Endodermal cell (in vitro differentiated cells): Measurements from ENCODE around the gene TBX1. TPM values are rescaled to one million over a fixed set of nuclear protein-coding genes. Genes with fewer than 3 reads are reported as not detected.

ENCODE experiments used
- DNase-seq: peaks from one replicate; pipeline ENCODE4 v3.0.0-alpha.2; 2017
- H3K27ac ChIP-seq: 2 replicates; pipeline ENCODE4 v1.5.1; 2013; ENCODE audit warnings: mild to moderate bottlenecking, low read depth, low read length, moderate library complexity
- H3K27me3 ChIP-seq: 2 replicates; pipeline ENCODE4 v1.6.1; 2013; ENCODE audit warnings: mild to moderate bottlenecking, low read length, moderate library complexity; ENCODE audit not compliant: insufficient read depth, control insufficient read depth, poor library complexity, severe bottlenecking
- H3K36me3 ChIP-seq: 2 replicates; pipeline ENCODE4 v1.7.0; 2013; ENCODE audit warnings: mild to moderate bottlenecking, low read length, moderate library complexity; ENCODE audit not compliant: control insufficient read depth, insufficient read depth
- H3K4me1 ChIP-seq: one replicate; pipeline ENCODE4 v1.7.0; 2013; ENCODE audit warnings: low read length; ENCODE audit not compliant: control insufficient read depth, insufficient read depth
- H3K4me3 ChIP-seq: 2 replicates; pipeline ENCODE4 v1.5.1; 2013; ENCODE audit warnings: mild to moderate bottlenecking, low read length, moderate library complexity
- H3K9ac ChIP-seq: 2 replicates; pipeline ENCODE4 v1.6.1; 2013; ENCODE audit warnings: mild to moderate bottlenecking, low read length, moderate library complexity; ENCODE audit not compliant: poor library complexity, severe bottlenecking; ENCODE audit errors: extremely low read depth
- H3K9me3 ChIP-seq: 2 replicates; pipeline ENCODE4 v1.6.1; 2013; ENCODE audit warnings: mild to moderate bottlenecking, low read length, moderate library complexity; ENCODE audit not compliant: control insufficient read depth
- H3K27ac Mint-ChIP-seq: 2 replicates; pipeline ENCODE4 v1.8.0; 2020; ENCODE audit warnings: mixed read lengths
- H3K27me3 Mint-ChIP-seq: 2 replicates; pipeline ENCODE4 v1.8.0; 2021; ENCODE audit warnings: mild to moderate bottlenecking, mixed read lengths; ENCODE audit not compliant: insufficient read depth
- H3K36me3 Mint-ChIP-seq: 2 replicates; pipeline ENCODE4 v1.8.0; 2020; ENCODE audit warnings: low read depth, mixed read lengths
- H3K4me1 Mint-ChIP-seq: 2 replicates; pipeline ENCODE4 v1.8.0; 2020; ENCODE audit warnings: mixed read lengths
- H3K4me3 Mint-ChIP-seq: 2 replicates; pipeline ENCODE4 v1.8.0; 2020; ENCODE audit warnings: mild to moderate bottlenecking, moderate library complexity, mixed read lengths
- H3K9me3 Mint-ChIP-seq: 2 replicates; pipeline ENCODE4 v1.8.0; 2020; ENCODE audit warnings: mild to moderate bottlenecking, mixed read lengths
- WGBS, 2 experiments: methylation state at CpG; one replicate each; pipeline versions ENCODE4 v1.1.5 to v1.1.7; 2013; ENCODE audit warnings: missing lambda C conversion rate in 2 of 2, mixed read lengths in 1 of 2; ENCODE audit not compliant: insufficient coverage in 1 of 2, insufficient read length in 1 of 2; 5-methylcytosine and 5-hydroxymethylcytosine counted together
- total RNA-seq, 2 donors: library from RNA; stranded (reverse); fragmentation: NEBNext Ultra II Directional in 1 of 2; extraction: Animal tissue kit (Norgen Biotek cat#: 25700) in 1 of 2; gene quantifications; 2 replicates in 1 of 2; 3 replicates in 1 of 2; pipeline ENCODE4 v1.2.1, GENCODE V29; 2021
- TF ChIP-seq, protein P1 (sequence below): fragments of 200-600 bp; sonication (generic); conservative IDR thresholded peaks from 2 replicates; pipeline ENCODE4 v1.5.0; 2021; ENCODE audit warnings: antibody characterized with exemption, mild to moderate bottlenecking

The TBX1 gene
- total RNA-seq, 2 donors from 2014 or later: 1.3 TPM; not detected in 1

DNA sequence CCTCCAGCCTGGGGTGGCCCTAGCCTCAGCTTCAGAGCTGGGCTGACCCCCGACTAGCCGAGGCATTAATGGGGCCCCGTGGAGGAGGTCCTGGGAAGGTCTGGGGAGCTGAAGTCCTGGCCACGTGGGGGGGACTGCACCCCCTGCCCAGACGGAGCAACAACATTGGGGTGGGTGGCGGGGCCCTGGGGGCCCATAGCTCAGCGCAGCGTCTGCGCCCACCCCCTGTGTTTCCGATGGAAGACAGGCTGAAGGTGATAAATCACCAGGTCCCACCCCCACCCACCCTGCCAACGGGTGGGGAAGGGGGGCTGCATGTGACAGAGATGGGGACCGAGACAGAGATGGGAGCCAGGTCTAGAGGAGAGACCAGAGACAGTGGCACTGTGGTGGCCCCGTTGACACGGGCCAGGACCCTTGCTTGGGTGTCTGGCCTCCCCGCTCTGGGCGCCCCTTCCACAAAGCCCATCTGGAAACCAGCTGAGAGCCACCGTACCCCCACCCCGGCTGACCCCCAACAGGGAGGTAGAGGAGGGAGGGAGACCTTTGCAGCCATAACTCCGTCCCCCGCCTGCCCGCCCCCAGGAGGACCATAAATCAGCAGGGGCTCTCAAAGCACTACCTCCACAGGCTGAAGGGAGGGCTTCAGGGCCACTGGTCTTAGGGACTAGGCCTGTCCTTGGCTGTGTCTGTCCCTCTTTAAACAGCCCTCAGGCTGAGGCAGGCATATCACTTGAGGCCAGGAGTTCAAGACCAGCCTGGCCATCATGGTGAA, 29.0 kb upstream of the TBX1 start:
- peak overlapping the region; percentile 39 for H3K4me3 Mint-ChIP-seq
- no peaks in the 10 kb centered on the region for H3K4me1 Mint-ChIP-seq
- TF ChIP-seq, protein P1, sequence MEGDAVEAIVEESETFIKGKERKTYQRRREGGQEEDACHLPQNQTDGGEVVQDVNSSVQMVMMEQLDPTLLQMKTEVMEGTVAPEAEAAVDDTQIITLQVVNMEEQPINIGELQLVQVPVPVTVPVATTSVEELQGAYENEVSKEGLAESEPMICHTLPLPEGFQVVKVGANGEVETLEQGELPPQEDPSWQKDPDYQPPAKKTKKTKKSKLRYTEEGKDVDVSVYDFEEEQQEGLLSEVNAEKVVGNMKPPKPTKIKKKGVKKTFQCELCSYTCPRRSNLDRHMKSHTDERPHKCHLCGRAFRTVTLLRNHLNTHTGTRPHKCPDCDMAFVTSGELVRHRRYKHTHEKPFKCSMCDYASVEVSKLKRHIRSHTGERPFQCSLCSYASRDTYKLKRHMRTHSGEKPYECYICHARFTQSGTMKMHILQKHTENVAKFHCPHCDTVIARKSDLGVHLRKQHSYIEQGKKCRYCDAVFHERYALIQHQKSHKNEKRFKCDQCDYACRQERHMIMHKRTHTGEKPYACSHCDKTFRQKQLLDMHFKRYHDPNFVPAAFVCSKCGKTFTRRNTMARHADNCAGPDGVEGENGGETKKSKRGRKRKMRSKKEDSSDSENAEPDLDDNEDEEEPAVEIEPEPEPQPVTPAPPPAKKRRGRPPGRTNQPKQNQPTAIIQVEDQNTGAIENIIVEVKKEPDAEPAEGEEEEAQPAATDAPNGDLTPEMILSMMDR: no peak
- H3K27ac ChIP-seq: no peak overlapping the region
- H3K36me3 Mint-ChIP-seq: no peaks in the 10 kb centered on the region
- no peak overlapping the region for H3K4me3 ChIP-seq
- DNase-seq: no peak
- H3K27me3 Mint-ChIP-seq: peaks cover 32% of the 10 kb centered on the region
- H3K36me3 ChIP-seq: no peaks in the 10 kb centered on the region
- no peaks in the 10 kb centered on the region for H3K4me1 ChIP-seq
- H3K27ac Mint-ChIP-seq: no peak overlapping the region
- H3K9ac ChIP-seq: no peak overlapping the region
- WGBS, 2 experiments: 88 to 89% methylated on average over 9 to 21 of the region's 21 CpGs
- no peaks in the 10 kb centered on the region for H3K9me3 ChIP-seq
- peaks cover 38% of the 10 kb centered on the region for H3K27me3 ChIP-seq
- H3K9me3 Mint-ChIP-seq: no peaks in the 10 kb centered on the region

DNA sequence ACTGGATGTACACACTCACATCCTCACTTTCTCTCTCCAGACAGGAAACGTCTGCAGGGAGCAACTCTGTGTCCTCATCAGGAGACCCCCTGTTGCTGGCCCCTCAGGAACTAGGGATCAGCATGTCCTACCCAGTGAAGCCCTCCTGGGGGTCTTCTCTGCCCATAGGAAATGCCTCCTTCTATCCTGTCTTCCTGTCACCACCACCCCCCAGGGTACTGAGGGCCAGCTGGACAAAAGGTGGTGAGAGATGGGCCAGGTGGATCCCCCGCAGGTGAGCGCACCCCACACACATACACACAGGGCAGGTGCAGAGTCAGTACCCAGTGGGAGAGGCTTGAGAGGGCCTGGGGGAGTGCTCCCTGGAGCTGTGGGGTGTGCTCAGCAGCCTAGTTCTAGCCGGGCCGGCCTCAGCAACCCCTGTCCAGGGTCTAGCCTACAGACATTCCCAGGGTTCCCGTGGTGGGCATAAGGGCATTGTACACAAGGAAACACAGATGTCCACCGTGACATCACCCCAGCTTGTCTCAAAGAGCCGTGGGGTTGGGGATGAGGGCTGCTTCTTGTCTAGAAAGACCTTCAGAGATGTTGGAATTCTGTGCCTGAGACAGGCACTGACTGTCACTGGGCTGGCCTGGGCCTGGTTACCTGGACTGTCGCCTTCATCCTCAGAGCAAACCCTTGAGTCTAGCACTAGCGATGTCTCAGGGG, 28.0 kb upstream of the TBX1 start:
- Mint-ChIP-seq H3K4me3 (no peak overlapping the region), H3K4me1 (no peaks in the 10 kb centered on the region), H3K27ac (no peak overlapping the region), H3K36me3 (no peaks in the 10 kb centered on the region), H3K27me3 (peaks cover 22% of the 10 kb centered on the region), H3K9me3 (no peaks in the 10 kb centered on the region)
- no peaks in the 10 kb centered on the region for H3K4me1 ChIP-seq
- H3K4me3 ChIP-seq: no peak overlapping the region
- no peak for DNase-seq
- TF ChIP-seq, protein P1: no peak
- H3K27me3 ChIP-seq: peaks cover 28% of the 10 kb centered on the region
- no peaks in the 10 kb centered on the region for H3K36me3 ChIP-seq
- H3K9ac ChIP-seq: no peak overlapping the region
- H3K9me3 ChIP-seq: no peaks in the 10 kb centered on the region
- WGBS, 2 experiments: 91 to 94% methylated on average over 5 to 10 of the region's 10 CpGs
- H3K27ac ChIP-seq: no peak overlapping the region

DNA sequence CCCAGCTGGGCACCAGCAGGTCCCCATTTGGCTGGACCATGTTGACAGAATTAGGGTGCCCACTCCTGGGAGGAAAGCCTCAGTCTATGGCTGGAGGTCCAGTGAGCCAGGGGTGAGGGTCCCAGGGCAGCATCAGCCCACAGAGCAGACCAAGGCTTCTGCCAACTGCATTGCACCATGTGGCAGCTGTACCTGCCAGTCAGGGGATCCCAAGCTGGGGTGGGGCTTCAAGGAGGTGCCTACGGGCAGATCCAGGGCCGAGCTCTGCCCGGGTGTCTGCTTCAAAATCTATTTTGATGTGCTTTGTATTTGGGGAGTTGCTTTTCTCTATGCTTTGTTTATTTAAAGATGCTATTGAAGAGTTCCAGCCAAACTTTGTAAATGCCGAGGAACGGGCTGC, 26.8 kb upstream of the TBX1 start:
- H3K4me3 Mint-ChIP-seq: no peak overlapping the region
- TF ChIP-seq, protein P1: no peak
- no peak overlapping the region for H3K27ac ChIP-seq
- no peak overlapping the region for H3K9ac ChIP-seq
- H3K27me3 Mint-ChIP-seq: peaks cover 10% of the 10 kb centered on the region
- H3K27ac Mint-ChIP-seq: no peak overlapping the region
- H3K4me1 Mint-ChIP-seq: no peaks in the 10 kb centered on the region
- 85 to 87% methylated on average over 2 to 5 of the region's 5 CpGs for WGBS, 2 experiments
- H3K4me3 ChIP-seq: no peak overlapping the region
- peaks cover 2% of the 10 kb centered on the region for H3K4me1 ChIP-seq
- DNase-seq: no peak
- H3K36me3 ChIP-seq: no peaks in the 10 kb centered on the region
- no peaks in the 10 kb centered on the region for H3K36me3 Mint-ChIP-seq
- no peaks in the 10 kb centered on the region for H3K9me3 Mint-ChIP-seq
- H3K27me3 ChIP-seq: peaks cover 16% of the 10 kb centered on the region
- H3K9me3 ChIP-seq: no peaks in the 10 kb centered on the region
